Mesenchymal stem cell (in vitro differentiated cells and primary cell): ENCODE results near the gene CYP24A1.

ENCODE experiments used
- DNase-seq: peaks from one replicate; pipeline ENCODE4 v3.0.0-alpha.2; 2013
- H2AFZ ChIP-seq: one replicate; pipeline ENCODE4 v1.6.1; 2013; ENCODE audit warnings: low read depth, mild to moderate bottlenecking, control low read depth, inconsistent platforms, low read length, moderate library complexity
- H2AK5ac ChIP-seq: 2 replicates; pipeline ENCODE4 v1.6.1; 2013; ENCODE audit warnings: low read length, moderate library complexity, mild to moderate bottlenecking, inconsistent platforms; ENCODE audit not compliant: severe bottlenecking
- H2BK120ac ChIP-seq: one replicate; pipeline ENCODE4 v1.6.1; 2013; ENCODE audit warnings: low read depth, mild to moderate bottlenecking, inconsistent platforms, low read length, moderate library complexity
- H2BK12ac ChIP-seq, 2 experiments: one replicate each; pipeline ENCODE4 v1.6.1; 2013; ENCODE audit warnings: inconsistent platforms in 2 of 2, low read length in 2 of 2, mild to moderate bottlenecking in 2 of 2, moderate library complexity in 2 of 2, control low read depth in 1 of 2
- H2BK15ac ChIP-seq: one replicate; pipeline ENCODE4 v1.6.1; 2013; ENCODE audit warnings: mild to moderate bottlenecking, low read depth, inconsistent platforms; ENCODE audit not compliant: poor library complexity, severe bottlenecking
- H2BK5ac ChIP-seq: 2 replicates; pipeline ENCODE4 v1.6.1; 2013; ENCODE audit warnings: low read depth, mild to moderate bottlenecking, low read length, control low read depth, inconsistent platforms; ENCODE audit not compliant: poor library complexity, severe bottlenecking
- H3K14ac ChIP-seq, 2 experiments: one replicate each; pipeline ENCODE4 v1.6.1; 2013; ENCODE audit warnings: inconsistent platforms in 2 of 2, low read length in 2 of 2, control low read depth in 1 of 2, mild to moderate bottlenecking in 1 of 2, moderate library complexity in 1 of 2
- H3K18ac ChIP-seq, 2 experiments: one replicate each; pipeline ENCODE4 v1.6.1; 2013; ENCODE audit warnings: inconsistent platforms in 2 of 2, low read length in 2 of 2, control low read depth in 1 of 2, low read depth in 1 of 2, mild to moderate bottlenecking in 1 of 2
- H3K23ac ChIP-seq, 2 experiments: one replicate each; pipeline ENCODE4 v1.6.1; 2013; ENCODE audit warnings: inconsistent platforms in 2 of 2, low read length in 2 of 2, mild to moderate bottlenecking in 2 of 2, moderate library complexity in 2 of 2, control low read depth in 1 of 2
- H3K27ac ChIP-seq: 2 replicates; pipeline ENCODE4 v1.5.1; 2013; ENCODE audit warnings: mild to moderate bottlenecking, moderate library complexity, low read length, control low read depth, inconsistent platforms; ENCODE audit not compliant: poor library complexity, severe bottlenecking
- H3K27me3 ChIP-seq, 2 experiments: 2 replicates each; pipeline versions ENCODE4 v1.6.1 to v1.7.0; 2013; ENCODE audit warnings: low read length in 2 of 2, mild to moderate bottlenecking in 2 of 2, moderate library complexity in 2 of 2, control low read depth in 1 of 2, inconsistent platforms in 1 of 2; ENCODE audit not compliant: control insufficient read depth in 1 of 2, insufficient read depth in 1 of 2
- H3K36me3 ChIP-seq, 2 experiments: 2 replicates each; pipeline versions ENCODE4 v1.6.1 to v1.7.0; 2013; ENCODE audit warnings: low read length in 2 of 2, control low read depth in 1 of 2, inconsistent platforms in 1 of 2, low read depth in 1 of 2, mild to moderate bottlenecking in 1 of 2; ENCODE audit not compliant: insufficient read depth in 2 of 2, control insufficient read depth in 1 of 2
- H3K4ac ChIP-seq, 2 experiments: one replicate each; pipeline ENCODE4 v1.6.1; 2013; ENCODE audit warnings: inconsistent platforms in 2 of 2, low read length in 2 of 2, mild to moderate bottlenecking in 2 of 2, moderate library complexity in 2 of 2, control low read depth in 1 of 2, low read depth in 1 of 2
- H3K4me1 ChIP-seq: 2 replicates; pipeline ENCODE4 v1.6.1; 2013; ENCODE audit warnings: low read depth, low read length, control low read depth; ENCODE audit not compliant: control insufficient read depth, insufficient read depth
- H3K4me2 ChIP-seq: 2 replicates; pipeline ENCODE4 v1.6.1; 2013; ENCODE audit warnings: low read length, mild to moderate bottlenecking, inconsistent platforms; ENCODE audit not compliant: poor library complexity, severe bottlenecking
- H3K4me3 ChIP-seq, 2 experiments: 2 replicates each; pipeline versions ENCODE4 v1.5.1 to v1.7.0; 2013; ENCODE audit warnings: low read length in 2 of 2, mild to moderate bottlenecking in 2 of 2, control low read depth in 1 of 2, low read depth in 1 of 2; ENCODE audit not compliant: insufficient read depth in 1 of 2
- H3K79me1 ChIP-seq: replicated peaks from 2 replicates; pipeline ENCODE4 v1.6.1; 2013; ENCODE audit warnings: mild to moderate bottlenecking, control low read depth, low read length, inconsistent platforms; ENCODE audit not compliant: poor library complexity, severe bottlenecking
- H3K9ac ChIP-seq: 2 replicates; pipeline ENCODE4 v1.7.0; 2013; ENCODE audit warnings: mild to moderate bottlenecking, low read length, moderate library complexity
- H3K9me3 ChIP-seq: 2 replicates; pipeline ENCODE4 v1.7.0; 2013; ENCODE audit warnings: mild to moderate bottlenecking, low read length; ENCODE audit not compliant: control insufficient read depth
- H4K8ac ChIP-seq: one replicate; pipeline ENCODE4 v1.6.1; 2013; ENCODE audit warnings: inconsistent platforms, mild to moderate bottlenecking, low read length, moderate library complexity
- H4K91ac ChIP-seq: one replicate; pipeline ENCODE4 v1.6.1; 2013; ENCODE audit warnings: mild to moderate bottlenecking, low read length, inconsistent platforms
- WGBS: methylation state at CpG from one replicate; pipeline ENCODE4 v1.1.7; 2013; ENCODE audit warnings: mixed read lengths; 5-methylcytosine and 5-hydroxymethylcytosine counted together

The CYP24A1 gene

DNA sequence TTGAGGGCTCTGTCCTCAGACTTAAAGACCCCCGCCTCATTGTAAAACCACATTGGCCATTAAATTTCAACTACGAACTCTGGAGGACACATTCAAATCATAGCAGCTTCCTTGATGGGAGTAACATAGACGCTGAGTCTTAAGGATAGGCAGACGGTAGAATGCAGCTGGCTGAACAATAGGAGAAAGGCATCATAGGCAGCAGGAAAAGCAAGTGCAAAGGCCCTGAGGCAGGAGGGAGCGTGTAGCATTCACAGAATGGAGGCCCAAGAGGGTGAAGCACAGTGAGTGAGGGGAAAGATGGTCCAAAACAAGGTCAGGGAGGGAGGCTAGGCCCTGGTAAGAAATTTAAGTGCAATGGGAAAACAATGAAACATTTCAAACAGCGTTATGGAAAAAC is 25.5 kb upstream of the CYP24A1 start:
- no peak overlapping the region for H2BK120ac ChIP-seq
- H3K4me2 ChIP-seq: no peak overlapping the region
- H3K9me3 ChIP-seq: no peaks in the 10 kb centered on the region
- H2AFZ ChIP-seq: no peak overlapping the region
- no peak overlapping the region for H3K23ac ChIP-seq
- H3K27me3 ChIP-seq: peaks cover 0 to 3% of the 10 kb centered on the region in 2 experiments
- H2BK15ac ChIP-seq: no peak overlapping the region
- H3K4me3 ChIP-seq: no peak overlapping the region
- 90% methylated on average over 5 of the region's 6 CpGs for WGBS
- no peak overlapping the region for H3K14ac ChIP-seq
- H3K79me1 ChIP-seq: no peaks in the 10 kb centered on the region
- no peak overlapping the region for H3K27ac ChIP-seq
- H3K36me3 ChIP-seq: no peaks in the 10 kb centered on the region
- H4K8ac ChIP-seq: peak overlapping the region; percentile 56
- no peak overlapping the region for H2AK5ac ChIP-seq
- DNase-seq: no peak
- H2BK12ac ChIP-seq: no peak overlapping the region
- H3K4ac ChIP-seq: no peak overlapping the region
- no peak overlapping the region for H3K9ac ChIP-seq
- H2BK5ac ChIP-seq: no peak overlapping the region
- no peak overlapping the region for H3K18ac ChIP-seq
- peaks cover 2% of the 10 kb centered on the region for H3K4me1 ChIP-seq
- H4K91ac ChIP-seq: no peak overlapping the region

DNA sequence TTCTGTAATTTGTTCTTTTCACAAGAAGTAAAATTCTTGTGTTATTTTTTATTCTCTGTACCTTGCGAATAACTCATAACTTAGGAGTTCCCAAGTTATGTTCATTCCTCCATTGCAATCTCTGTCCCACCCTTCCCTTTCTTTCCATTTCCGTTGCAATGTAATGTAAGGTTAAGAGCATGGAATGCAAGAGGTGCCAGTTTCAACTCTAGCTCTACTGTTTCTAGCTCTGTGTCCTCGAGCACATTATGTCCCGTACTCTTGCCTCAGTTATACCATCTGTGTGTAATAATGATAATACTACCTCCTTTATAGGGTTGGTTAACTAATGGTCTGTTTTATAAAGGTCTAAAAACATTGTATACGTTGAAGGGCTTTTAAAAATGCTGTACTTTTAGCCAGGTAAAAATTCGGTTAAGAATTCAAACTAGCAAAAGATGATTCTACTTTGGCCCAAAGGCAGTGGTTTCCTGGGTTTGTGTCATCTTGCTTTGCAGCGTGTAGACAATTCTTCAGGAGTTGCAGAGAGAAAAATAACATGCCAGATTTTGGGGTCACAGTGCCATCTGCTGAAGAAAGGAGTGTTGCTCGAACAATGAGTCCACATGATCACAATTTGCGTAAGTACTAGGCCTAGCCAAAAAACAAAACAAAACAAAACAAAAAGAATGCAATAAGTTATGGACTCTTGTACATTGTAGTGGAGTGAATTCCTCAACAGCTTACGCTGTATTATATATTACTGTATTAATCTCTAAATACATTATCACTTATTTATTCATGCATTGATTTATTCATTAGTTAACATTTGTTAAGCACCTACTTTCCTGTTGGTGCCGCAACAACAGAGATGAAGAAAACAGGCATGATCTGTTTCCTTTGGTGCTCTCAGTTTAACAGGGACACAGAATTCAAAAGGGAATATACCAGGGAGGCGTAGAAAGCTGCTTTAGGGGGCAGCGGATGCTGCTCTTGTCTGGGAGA is 24.1 kb upstream of the CYP24A1 start:
- Histone ChIP-seq H3K27me3 (peaks cover 0 to 3% of the 10 kb centered on the region in 2 experiments), H3K23ac (no peak overlapping the region), H3K4me3 (no peak overlapping the region), H2BK12ac (no peak overlapping the region), H3K4ac (no peak overlapping the region), H2BK15ac (no peak overlapping the region), H3K14ac (no peak overlapping the region), H3K18ac (no peak overlapping the region), H3K4me1 (peaks cover 2% of the 10 kb centered on the region), H2AFZ (no peak overlapping the region), H3K79me1 (no peaks in the 10 kb centered on the region), H4K8ac (no peak overlapping the region), H2BK120ac (no peak overlapping the region), H3K27ac (no peak overlapping the region), H3K9ac (no peak overlapping the region), H2BK5ac (no peak overlapping the region), H3K36me3 (no peaks in the 10 kb centered on the region), H3K9me3 (no peaks in the 10 kb centered on the region), H2AK5ac (no peak overlapping the region), H4K91ac (no peak overlapping the region), H3K4me2 (no peak overlapping the region)
- no peak for DNase-seq
- 71% methylated on average over 6 of the region's 13 CpGs for WGBS

GRCh38 chr20:54195483-54196472 is 22.0 kb upstream of the CYP24A1 start:
- WGBS: 78% methylated on average over 11 of the region's 13 CpGs
- DNase-seq: no peak
- Histone ChIP-seq H2BK12ac (no peak overlapping the region), H3K4me3 (no peak overlapping the region), H3K9me3 (no peaks in the 10 kb centered on the region), H3K4me1 (peaks cover 2% of the 10 kb centered on the region), H2BK120ac (no peak overlapping the region), H2AFZ (no peak overlapping the region), H3K14ac (no peak overlapping the region), H3K18ac (no peak overlapping the region), H3K27ac (no peak overlapping the region), H3K27me3 (peaks cover 0 to 3% of the 10 kb centered on the region in 2 experiments), H3K79me1 (no peaks in the 10 kb centered on the region), H3K4ac (no peak overlapping the region), H2BK15ac (no peak overlapping the region), H3K36me3 (no peaks in the 10 kb centered on the region), H3K23ac (no peak overlapping the region), H4K8ac (no peak overlapping the region), H2AK5ac (no peak overlapping the region), H4K91ac (no peak overlapping the region), H2BK5ac (no peak overlapping the region), H3K9ac (no peak overlapping the region), H3K4me2 (no peak overlapping the region)
